Measurements from ENCODE around the gene CACNA2D4.

The CACNA2D4 gene

GRCh38 chr12:1767407-1768090 lies 150.9 kb downstream of the CACNA2D4 start:
- no peak for DNase-seq

DNA sequence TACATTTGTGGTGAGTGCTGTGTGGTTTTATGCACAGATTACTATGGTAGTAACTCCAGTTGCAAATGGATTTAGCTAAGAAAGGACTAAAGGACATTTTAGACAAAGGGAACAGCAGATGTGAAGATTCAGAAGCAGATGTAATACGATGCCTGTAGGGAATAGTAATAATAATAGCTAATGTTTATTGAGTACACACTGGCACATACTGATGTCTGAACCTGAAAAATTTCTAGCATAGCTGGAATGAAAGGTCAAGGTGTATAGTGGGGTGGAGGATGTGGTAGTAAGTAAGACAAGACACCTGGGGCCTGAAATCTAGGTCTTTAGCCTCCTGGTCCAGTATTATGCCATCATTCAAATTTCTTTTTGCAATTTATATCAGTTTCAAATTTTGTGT lies 152.3 kb downstream of the CACNA2D4 start:
- DNase-seq, result no peak

DNA sequence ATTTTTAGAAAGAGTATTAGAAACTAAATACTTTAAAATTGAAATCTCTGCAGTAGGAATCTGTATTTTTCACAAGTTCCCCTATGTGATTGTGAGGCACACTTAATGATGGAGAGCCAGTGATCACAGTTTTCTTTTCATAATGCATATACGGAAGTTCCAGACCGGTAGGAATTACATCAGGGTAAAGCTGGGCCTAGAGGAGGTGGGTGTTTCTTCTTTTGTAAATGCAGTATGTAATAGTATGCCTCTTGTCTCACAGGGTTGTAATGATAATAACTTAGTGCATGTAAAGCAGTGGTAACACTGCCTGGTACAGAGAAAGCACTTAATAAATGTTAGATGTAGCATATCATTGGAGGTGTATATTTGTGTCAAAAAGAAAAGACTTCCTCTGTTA lies 155.3 kb downstream of the CACNA2D4 start:
- DNase-seq, result no peak

GRCh38 chr12:1761857-1762256 lies 156.6 kb downstream of the CACNA2D4 start:
- no peak for DNase-seq

DNA sequence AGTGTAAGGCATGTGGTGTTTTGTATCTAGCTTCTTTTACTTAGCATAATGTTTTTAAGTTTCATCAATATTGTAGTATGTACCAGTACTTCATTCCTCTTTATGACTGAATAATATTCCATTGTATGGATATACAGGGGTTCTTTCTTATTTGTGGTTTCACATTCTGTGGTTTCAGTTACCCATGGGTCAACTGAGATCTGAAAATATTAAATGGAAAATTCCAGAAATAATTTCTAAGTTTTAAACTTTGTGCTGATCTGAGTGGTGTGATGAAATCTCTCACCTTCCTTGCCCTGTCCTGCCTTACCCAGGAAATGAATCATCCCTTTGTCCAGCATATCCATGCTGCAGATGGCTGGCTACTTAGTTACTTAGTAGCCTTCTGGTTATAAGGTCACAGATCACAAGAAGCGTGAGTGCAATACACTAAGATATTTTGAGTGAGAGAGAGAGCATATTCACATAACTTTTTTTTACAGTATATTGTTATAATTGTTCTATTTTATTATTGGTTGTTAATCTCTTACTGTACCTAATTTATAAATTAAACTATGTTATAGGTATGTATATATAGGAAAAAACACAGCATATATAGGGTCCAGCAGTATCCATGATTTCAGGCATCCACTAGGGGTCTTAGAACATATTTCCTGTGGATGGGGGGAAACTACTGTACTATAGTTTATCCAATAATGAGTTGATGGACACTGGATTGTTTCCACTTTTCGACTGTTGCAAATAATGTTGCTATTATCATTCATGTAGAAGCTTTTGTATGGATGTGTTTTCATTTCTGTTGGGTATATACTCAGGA lies 157.7 kb downstream of the CACNA2D4 start:
- DNase-seq, result no peak

- DNase-seq, result no peak
Measured at GRCh38 chr12:1758887-1759286, 159.6 kb downstream of the CACNA2D4 start.

- DNase-seq, result no peak
Measured at GRCh38 chr12:1758376-1758775, 160.1 kb downstream of the CACNA2D4 start.

GRCh38 chr12:1750300-1750699 lies 168.2 kb downstream of the CACNA2D4 start:
- no peak for DNase-seq

DNA sequence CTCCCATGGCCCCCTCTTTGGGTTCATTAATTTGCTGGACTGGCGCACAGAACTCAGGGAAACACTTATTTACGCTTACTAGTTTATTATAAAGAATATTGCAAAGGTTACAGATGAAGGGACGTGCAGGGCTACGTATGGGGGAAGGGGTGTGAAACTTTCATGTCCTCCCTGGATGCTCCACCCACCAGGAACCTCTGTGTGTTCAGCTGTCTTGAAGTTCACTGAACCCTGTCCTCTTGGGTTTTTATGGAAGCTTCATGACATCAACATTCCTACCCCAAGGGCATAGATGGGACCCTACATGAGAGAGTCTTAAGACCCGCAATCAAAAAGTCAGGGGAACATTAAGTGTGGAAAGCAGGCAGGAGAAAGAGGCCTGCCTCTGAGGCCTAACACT lies 169.4 kb downstream of the CACNA2D4 start:
- DNase-seq, result no peak

DNA sequence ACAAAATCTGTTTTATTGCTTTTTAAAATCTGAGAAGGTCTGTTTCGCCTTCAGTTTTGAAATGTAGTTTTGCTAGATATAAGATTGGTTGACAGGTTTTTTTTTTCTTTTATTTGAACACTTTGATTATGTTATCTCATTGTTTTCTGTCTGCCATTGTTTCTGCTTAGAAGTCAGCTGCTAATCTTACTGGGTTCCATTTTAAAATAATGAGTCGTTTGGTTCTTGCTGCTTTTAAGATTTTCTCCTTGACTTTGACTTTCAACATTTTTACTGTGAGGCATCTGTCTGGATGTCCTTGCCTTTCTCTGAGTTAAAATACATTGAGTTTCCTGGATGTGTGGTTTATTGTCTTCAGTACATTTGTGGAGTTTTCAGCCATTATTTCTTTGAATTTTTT lies 170.8 kb downstream of the CACNA2D4 start:
- no peak for DNase-seq

DNA sequence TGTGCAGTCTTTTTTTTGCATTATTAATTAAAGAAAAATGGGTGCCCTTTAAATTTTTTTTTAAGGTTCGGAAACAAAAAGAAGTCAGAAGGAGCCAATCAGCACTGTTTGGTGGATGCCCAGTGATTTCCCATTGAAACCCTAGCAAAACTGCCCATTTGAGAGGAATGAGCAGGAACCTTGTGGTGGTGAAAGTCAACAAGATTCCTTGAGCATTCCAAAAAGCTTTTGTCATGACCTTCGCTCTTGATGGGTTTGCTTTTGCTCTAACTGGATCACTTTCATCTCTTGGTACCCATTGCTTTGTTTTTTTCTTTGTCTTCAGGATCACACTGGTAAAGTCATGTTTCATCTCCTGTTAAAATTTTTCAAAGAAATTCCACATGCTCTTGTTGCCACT lies 173.5 kb downstream of the CACNA2D4 start:
- no peak for DNase-seq

Measured in NCI-H2227 treated with DMSO at 0.1 percent for 48 hours (cell line).